Stimulated activated CD8-positive, alpha-beta memory T cell treated with anti-CD3 and anti-CD28 coated beads, Interleukin-4, amount 100 ng/mL, for 24 hours (primary cell): ENCODE results near the gene CACNA2D3.

Experiments used
- DNase-seq: peaks from one replicate; pipeline ENCODE4 v3.0.0-alpha.2; 2020; ENCODE audit warnings: low read depth

The CACNA2D3 gene

DNA sequence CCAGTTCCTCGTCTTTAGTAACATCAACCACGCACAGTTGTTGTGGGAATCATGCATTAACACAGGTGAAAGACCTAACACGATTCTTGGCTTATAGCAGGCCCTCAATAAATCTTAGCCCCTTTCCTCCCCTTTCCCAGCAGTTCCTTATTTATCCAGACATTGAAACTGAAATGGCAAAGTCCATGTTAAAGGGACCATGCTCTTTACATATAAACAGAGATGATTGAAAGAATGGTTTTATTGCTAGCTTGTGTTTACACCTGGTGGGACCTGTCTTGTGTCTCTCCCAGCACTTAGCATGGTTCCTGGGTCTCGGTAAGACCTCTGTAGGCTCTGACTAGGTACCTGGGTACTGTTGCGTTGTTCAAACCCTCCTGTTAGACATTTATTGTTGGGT, 553.7 kb downstream of the CACNA2D3 start:
- no peak for DNase-seq

- no peak for DNase-seq
Observed at GRCh38 chr3:54681706-54682105, 559.4 kb downstream of the CACNA2D3 start.

GRCh38 chr3:54685213-54685612, 562.9 kb downstream of the CACNA2D3 start:
- no peak for DNase-seq

GRCh38 chr3:54691289-54691771, 569.0 kb downstream of the CACNA2D3 start:
- no peak for DNase-seq

DNA sequence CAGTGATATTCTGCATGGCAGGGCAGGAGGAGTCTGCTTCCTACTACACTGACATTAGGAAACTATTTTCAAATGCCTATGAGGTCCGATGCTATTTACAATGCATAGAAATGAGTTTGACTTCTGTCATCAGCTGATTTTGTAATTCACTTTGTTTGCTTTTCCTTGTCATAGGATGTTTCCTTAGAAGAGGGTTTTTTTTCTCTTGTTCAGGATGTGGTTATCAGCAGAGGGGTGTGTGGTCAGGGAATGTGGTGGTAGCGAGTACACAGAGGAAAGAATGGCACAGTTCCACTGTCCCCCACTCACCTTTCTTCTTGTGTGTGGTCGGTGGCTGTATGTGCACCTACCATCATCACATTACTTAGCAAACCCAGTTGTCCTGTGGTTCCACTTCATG, 574.0 kb downstream of the CACNA2D3 start:
- no peak for DNase-seq

GRCh38 chr3:54698054-54698453, 575.7 kb downstream of the CACNA2D3 start:
- no peak for DNase-seq

DNA sequence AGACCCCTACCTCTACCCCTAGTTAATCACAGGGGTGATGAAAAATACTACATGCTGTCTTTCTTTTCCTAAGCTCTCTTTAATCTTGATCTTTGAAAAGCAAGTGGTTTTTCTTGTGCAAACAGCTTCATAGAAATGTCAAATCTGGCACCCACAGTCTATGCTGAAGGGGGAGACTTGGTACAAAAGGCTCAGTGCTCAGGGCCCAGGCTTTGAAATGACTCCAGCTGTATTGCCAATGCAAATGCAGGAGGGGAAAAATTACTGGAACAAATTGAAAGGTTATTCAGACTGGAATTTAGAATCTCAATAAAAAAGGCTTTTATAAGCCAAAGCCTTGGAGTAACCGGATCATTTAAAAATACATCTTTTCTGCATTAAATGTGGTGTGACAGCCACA, 581.6 kb downstream of the CACNA2D3 start:
- DNase-seq, result no peak

DNA sequence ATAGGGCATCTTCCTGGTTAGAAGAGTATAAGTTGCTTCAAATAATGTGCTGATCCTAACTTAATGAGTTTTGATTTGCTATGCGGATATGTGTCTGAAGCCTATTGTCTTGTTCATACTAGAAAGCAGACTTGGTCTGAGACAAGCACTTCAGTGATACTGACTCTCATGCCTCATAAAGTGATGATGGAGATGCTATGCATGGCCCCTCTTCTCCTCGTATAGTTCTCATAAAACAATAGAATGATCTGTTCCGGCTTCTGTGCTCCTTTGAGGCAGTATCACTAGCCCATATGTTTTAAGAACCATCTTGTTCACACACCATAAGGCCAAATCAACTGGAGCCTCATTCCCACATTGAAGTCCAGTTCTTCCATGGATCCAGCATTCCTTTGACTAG, 583.4 kb downstream of the CACNA2D3 start:
- no peak for DNase-seq

DNA sequence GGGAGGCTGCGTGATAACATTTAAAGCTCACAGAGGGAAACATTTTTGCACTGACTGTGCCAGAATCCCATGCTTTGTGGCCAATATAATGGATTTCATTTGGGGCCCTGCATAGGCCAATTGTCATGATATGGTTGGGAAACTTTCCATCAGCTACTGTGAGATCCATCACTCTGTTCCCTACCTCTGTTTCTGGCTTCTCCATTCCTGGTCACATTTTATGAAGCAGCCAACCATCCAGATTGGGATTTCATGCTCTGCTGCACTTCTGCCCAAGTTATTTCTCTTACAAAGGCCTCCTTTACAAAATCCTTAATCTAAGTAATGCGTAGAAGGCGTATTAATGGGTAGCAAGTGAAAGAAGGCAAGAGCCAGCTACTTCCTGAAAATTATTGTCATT, 584.4 kb downstream of the CACNA2D3 start:
- no peak for DNase-seq

DNA sequence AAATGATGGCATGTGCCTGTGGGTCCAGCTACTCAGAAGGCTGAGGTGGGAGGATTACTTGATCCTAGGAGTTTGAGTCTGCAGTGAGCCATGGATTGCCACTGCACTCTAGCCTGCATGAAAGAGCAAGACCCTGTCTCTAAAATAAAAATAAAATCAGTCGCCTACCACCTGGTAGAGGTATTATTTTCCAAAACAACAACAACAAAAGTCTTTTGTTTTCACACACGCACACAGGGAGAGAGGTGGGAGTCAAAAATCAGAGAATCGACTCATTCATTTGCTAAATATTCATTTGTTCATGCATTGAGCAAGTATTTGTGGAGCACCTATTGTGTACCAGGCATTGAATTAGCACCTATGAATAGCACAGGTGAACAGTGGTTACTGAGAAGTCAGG, 587.4 kb downstream of the CACNA2D3 start:
- DNase-seq, result no peak

DNA sequence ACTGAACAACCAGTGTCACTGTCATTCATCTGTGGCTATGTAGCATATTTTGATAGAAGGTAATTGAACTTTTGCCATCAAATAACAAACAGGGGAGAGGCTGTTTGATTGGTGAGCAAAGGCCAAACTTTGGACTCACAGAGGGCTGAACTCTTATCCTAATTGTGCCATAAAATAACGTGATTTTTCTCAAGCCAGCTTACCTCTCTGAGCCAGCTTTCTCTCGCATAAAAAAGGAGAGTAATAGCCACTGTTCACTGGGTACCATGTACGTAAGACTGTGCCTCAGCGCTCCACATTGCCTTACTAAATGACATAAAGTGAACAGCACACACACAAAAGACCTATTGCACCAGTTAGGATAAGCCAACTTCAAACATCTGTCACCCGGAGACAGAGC, 588.6 kb downstream of the CACNA2D3 start:
- DNase-seq, result no peak

GRCh38 chr3:54712539-54712938, 590.2 kb downstream of the CACNA2D3 start:
- DNase-seq, result no peak

DNA sequence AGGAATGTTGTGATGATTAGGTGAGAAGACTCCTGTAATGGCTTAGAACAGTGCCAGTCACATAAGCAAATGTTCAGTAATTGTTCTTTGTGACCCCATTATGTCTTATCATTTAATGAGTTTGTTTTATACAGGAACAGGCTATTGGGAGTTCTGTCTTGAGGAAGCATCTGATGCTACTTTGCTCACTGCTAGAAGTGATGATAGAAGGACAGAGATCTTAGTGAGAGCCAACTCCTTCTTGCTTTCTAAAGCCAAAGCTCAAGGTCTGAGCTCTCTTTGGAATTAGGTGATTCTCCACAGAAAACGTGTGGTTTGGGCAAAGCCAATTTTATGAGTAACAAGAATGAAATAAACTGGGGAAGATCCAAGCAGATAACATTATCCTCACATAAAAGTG, 590.7 kb downstream of the CACNA2D3 start:
- no peak for DNase-seq

GRCh38 chr3:54713455-54713854, 591.1 kb downstream of the CACNA2D3 start:
- no peak for DNase-seq

- DNase-seq, result no peak
Observed at GRCh38 chr3:54714035-54714434, 591.7 kb downstream of the CACNA2D3 start.

DNA sequence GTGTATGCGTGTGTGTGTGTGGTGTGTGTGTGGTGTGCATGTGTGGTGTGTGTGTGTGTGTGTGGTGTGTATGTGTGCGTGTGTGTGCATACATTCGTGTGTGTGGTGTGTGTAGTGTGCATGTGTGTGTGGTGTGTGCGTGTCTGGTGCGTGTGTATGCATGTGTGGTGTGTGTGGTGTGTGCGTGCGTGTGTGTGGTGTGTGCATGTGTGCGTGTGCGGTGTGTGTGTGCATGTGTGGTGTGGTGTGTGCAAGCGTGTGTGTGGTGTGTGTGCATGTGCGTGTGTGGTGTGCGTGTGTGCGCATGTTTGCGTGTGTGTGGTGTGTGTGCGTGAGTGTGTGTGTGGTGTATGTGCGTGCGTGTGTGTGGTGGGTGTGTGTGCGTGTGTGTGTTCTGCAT, 595.2 kb downstream of the CACNA2D3 start:
- no peak for DNase-seq

DNA sequence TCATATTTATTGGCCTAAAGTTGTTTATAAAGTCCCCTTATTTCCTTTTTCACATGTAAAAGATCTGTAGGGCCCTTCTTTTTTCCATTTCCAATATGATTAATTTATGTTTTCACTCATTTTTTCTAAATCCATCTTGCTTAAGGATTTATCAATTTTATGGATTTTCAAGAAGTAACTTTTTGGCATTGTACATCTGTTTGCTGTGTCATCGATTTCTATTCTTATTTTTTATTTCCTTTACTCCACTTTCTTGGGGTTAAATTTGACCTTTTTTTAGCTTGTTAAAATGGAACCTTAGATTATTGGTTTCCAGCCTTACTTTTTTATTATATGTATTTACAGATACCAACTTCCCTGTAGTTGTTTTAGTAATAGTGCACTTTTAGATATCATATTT, 597.6 kb downstream of the CACNA2D3 start:
- no peak for DNase-seq

DNA sequence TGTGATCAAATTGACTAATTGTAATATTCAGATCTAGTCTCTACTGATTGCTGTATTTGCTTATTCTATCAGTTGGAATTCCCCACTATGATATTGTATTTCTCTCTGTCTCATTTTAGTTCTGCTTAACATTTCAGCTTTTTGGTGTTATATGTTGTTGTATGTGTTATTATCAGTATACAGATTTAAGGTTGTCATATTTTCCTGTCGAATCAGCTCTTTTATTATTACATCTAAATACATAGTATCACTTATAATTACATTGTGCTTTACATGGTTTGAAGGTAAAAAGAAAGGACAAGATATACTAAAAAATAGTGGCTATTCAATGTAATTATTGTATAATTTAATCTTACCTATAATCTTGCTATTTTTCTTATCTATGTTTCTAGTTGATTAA, 598.3 kb downstream of the CACNA2D3 start:
- DNase-seq, result no peak

DNA sequence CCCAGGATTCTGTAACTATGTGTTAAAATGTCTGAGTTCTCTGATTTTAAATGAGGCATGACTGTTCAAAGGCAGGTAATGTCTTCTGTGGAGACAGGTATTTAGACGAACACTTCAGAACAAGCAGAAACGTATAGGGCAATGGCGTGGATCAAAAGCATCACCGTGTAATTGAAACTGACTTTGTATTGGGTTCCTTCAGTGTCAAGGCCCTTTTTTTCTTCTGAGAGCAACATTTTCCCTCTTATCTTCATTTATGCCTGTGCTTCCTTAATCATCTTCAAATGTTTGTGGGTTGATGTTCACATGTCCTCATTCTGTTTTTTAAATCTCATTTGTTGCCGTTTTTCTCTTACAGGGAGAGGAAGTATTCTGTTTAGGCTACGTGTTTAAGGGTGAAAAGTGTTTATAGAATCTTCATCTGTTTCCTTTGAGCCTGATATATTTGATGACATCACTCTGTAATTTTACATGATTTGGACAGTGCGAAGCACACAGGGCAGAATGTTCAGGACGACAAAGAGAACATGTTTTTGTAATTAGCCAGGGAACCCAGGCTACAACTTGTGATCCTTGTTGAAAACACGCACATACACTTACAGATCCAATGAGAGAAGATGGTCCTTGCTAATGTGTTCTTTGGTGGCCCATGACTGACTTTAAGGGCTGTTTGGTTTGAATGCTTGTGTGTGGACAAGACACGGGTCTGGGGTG, 609.5 kb downstream of the CACNA2D3 start:
- DNase-seq, result no peak

DNA sequence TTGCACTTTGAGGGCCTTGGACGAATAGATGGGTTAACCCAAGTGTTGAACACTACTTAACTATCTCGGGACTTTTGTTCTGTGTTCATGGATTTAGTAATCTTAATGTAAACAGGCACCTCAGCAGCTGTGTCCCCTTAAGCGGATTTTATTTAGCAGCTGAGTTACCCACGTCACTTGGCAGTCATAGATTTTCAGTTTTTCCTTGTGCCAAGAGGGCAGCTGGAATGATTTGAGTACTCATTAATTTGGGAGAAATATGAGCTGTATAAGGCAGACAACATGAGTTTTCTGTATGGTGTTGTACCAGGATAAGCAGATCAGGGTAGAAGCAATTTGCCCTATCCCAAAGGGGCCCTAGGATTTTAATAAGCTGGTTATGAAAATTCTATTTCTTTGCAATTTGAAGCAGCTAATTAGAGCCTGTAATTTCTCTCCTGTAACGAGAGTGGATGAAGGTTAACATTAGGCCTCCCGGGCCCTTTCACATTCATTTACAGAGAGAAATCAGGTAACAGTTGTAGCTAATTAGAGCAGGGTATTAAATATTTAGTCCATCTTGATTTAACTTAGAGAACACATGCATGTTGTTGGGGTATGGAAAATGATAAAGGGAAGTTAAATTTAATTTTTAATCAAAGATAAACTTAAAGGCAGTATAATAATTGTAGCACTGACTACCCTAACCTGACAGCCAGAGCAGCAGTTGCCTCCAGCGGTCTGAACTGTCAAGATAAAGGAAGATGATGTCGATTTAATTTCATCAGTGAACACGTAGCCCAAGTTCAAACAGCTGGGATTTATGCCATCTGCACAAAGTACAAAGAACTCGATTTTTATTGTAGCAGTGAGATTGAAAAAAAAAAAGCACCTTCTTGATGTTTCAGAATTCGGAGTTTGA, 611.0 kb downstream of the CACNA2D3 start:
- no peak for DNase-seq

GRCh38 chr3:54736459-54736858, 614.1 kb downstream of the CACNA2D3 start:
- DNase-seq, result no peak

- DNase-seq, result no peak
Observed at GRCh38 chr3:54743755-54744154, 621.4 kb downstream of the CACNA2D3 start.

- DNase-seq, result no peak
Observed at GRCh38 chr3:54744291-54744690, 621.9 kb downstream of the CACNA2D3 start.
